ENCODE measurements around the gene TRMT44.
A peak's percentile ranks its signal among the peaks of the same experiment; 100 is the strongest.
"Not testable (repeated sequence)": the region's sequence is repeated elsewhere in the genome, so short reads cannot be mapped to it uniquely, and the experiment has no call there.

The TRMT44 gene

DNA sequence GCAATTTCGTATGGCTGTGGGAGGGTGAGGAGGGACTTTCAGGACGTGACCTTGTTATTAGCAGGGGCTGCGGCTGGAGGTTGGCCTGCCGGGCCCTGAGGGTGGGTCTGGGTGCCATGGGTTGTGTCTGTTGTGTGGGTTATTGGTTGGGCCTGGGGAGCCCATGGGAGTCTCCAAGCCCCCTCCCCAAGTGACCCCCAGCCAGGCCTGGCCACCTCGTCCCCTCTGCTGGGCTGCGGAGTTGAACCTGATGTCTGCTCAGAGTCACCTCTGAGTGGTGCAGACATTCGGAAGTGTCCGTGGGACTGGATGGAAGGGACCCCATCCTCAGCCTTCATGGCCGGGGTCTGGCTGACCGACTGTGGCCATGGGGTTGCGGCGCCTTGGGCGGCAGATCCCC lies 67.7 kb downstream of the TRMT44 start:
- Histone ChIP-seq H3K36me3 (ENCODE audit: control insufficient read depth, insufficient read depth, low read length, severe bottlenecking) (no peaks in the 10 kb centered on the region), H3K4me3 (ENCODE audit: low read length) (no peak overlapping the region), H3K9ac (ENCODE audit: low read length) (no peak overlapping the region), H3K4me1 (ENCODE audit: control insufficient read depth, insufficient read depth, low read length) (peaks cover 28% of the 10 kb centered on the region), H3K27me3 (replicated peaks; ENCODE audit: control insufficient read depth, insufficient read depth, low read length) (peaks cover 8% of the 10 kb centered on the region), H3K9me3 (ENCODE audit: control insufficient read depth, low read length) (peaks cover 2% of the 10 kb centered on the region)
- no peak for DNase-seq (ENCODE audit: low read depth)

DNA sequence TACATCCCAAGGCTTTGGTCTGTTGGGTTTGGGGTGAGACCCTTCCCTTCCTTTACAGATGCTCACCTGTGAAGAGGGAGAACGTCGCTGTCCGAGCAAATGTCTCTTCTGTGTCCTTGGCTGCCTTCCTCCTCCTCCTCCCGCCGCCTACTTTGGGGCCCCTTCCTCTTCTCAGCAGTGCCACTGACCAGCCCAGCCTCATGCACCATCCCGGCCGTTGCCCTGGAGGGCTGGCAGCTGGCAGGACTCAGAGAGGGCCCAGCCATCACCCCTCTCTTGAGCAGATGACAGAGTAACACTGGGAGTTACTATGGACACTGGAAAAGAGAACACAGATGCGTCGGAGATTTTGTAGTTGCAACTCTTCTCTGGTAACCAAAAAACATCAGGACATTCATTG lies 68.2 kb downstream of the TRMT44 start:
- Histone ChIP-seq H3K9ac (ENCODE audit: low read length) (no peak overlapping the region), H3K9me3 (ENCODE audit: control insufficient read depth, low read length) (peaks cover 7% of the 10 kb centered on the region), H3K27me3 (replicated peaks; ENCODE audit: control insufficient read depth, insufficient read depth, low read length) (peaks cover 8% of the 10 kb centered on the region), H3K4me1 (ENCODE audit: control insufficient read depth, insufficient read depth, low read length) (peaks cover 24% of the 10 kb centered on the region), H3K4me3 (ENCODE audit: low read length) (no peak overlapping the region), H3K36me3 (ENCODE audit: control insufficient read depth, insufficient read depth, low read length, severe bottlenecking) (no peaks in the 10 kb centered on the region)
- no peak for DNase-seq (ENCODE audit: low read depth)

DNA sequence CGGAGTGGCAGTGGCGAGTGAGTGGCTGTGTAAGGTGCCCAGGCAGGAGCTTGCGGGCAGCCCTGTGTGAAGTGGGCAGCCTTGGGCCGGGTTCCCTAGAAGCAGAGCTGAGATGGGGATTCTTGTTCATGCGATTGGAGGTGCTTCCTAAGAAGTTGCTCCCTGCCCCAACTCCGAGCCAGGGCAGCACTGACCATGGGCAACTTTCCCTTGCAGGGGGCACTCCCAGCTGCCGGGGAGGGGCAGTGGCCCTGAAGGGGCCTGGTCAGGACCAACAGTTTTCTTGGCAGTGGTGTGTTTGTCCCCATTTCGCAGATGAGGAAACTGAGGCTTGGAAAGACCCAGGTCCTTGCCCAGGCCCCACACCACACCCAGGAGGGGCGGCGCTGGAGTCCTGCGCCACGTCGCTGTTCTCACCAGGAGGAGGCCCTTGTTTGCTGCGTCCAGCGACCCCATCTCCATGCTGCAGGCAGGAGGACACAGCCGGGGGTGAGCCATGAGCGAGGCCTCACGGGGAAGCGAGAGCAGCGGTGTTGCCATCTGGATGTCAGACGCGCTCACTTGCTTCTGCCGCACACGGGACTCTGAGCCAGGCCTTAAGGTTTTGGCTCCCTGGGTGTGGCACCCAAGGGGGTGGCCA lies 68.9 kb downstream of the TRMT44 start:
- H3K4me3 ChIP-seq (ENCODE audit: low read length): no peak overlapping the region
- no peaks in the 10 kb centered on the region for H3K36me3 ChIP-seq (ENCODE audit: control insufficient read depth, insufficient read depth, low read length, severe bottlenecking)
- H3K9ac ChIP-seq (ENCODE audit: low read length): no peak overlapping the region
- peaks cover 8% of the 10 kb centered on the region for H3K27me3 ChIP-seq (replicated peaks; ENCODE audit: control insufficient read depth, insufficient read depth, low read length)
- peaks cover 24% of the 10 kb centered on the region for H3K4me1 ChIP-seq (ENCODE audit: control insufficient read depth, insufficient read depth, low read length)
- H3K9me3 ChIP-seq (ENCODE audit: control insufficient read depth, low read length): peaks cover 8% of the 10 kb centered on the region
- no peak for DNase-seq (ENCODE audit: low read depth)

DNA sequence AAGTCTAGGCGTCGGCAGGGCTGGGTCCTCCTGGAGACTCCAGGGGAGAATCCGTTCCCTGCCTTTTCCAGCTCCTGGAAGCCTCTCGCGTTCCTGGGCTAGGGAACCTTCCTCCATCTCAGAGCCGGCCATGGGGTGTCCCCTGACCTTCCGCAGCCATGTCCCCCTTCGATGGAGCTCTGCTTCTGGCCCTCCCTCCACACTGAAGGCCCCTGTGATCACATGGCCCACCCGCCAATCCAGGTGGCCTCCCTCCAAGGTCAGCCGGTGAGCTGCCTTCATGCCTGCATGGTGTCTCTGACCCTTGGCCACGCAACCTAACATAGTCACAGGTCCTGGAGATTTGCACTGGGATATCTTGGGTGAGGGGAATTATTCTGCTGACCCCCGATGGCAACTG lies 69.6 kb downstream of the TRMT44 start:
- Histone ChIP-seq H3K27me3 (replicated peaks; ENCODE audit: control insufficient read depth, insufficient read depth, low read length) (peaks cover 5% of the 10 kb centered on the region), H3K36me3 (ENCODE audit: control insufficient read depth, insufficient read depth, low read length, severe bottlenecking) (no peaks in the 10 kb centered on the region), H3K9me3 (ENCODE audit: control insufficient read depth, low read length) (peaks cover 8% of the 10 kb centered on the region), H3K9ac (ENCODE audit: low read length) (no peak overlapping the region), H3K4me3 (ENCODE audit: low read length) (no peak overlapping the region), H3K4me1 (ENCODE audit: control insufficient read depth, insufficient read depth, low read length) (peaks cover 24% of the 10 kb centered on the region)
- DNase-seq (ENCODE audit: low read depth): no peak

DNA sequence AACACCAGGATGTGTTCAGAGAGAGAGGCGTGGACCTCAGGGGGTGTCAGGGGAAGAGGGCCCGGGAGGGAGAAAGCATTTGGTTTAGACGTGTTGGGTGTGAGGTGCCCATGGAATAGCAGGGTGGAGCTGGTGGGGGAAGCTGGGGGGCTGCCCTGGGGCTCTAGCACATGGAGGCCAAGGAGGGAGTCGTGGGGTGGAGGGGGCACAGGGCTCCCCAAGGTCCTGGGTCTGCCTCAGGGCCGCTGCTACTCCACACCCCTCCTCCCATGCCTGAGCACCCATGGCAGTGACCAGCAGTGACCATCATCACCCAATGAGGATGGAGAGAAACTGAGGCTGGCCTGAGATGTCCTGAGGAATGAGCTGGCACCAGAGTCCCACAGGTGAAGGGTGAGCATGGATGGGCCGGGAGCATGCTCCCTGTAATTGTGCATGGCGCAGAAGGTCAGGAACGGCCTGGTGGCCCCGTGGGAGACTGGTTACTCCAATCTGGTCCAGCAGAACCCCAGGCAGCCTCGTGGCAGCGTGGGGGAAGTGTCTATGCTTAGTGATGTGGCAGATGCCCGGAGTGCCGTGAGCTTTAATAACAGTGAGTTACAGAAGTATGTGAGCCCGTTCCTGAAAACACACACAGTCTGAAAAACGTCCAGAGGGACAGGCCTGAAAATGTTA lies 70.2 kb downstream of the TRMT44 start:
- DNase-seq (ENCODE audit: low read depth): no peak
- no peaks in the 10 kb centered on the region for H3K36me3 ChIP-seq (ENCODE audit: control insufficient read depth, insufficient read depth, low read length, severe bottlenecking)
- no peak overlapping the region for H3K9ac ChIP-seq (ENCODE audit: low read length)
- peaks cover 20% of the 10 kb centered on the region for H3K4me1 ChIP-seq (ENCODE audit: control insufficient read depth, insufficient read depth, low read length)
- H3K4me3 ChIP-seq (ENCODE audit: low read length): no peak overlapping the region
- peaks cover 6% of the 10 kb centered on the region for H3K27me3 ChIP-seq (replicated peaks; ENCODE audit: control insufficient read depth, insufficient read depth, low read length)
- H3K9me3 ChIP-seq (ENCODE audit: control insufficient read depth, low read length): peaks cover 8% of the 10 kb centered on the region

DNA sequence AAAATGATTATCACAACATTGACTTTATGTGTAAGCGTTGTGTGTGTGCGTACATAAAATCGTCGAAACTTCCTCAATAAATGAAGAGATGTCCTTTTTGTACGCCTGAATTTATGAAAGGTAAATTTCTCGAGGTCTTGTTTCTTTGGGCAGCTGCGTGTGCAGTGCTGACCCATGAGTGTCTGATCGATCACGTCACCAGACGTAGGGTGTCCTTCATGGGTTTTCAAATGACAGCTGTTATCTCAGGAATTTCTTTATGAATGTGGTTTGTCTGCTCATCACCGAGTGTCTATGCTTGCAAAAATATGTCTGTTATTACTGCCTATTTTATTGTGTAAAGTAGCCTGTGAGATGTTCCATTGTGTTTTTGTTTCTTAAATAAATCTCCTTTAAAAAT lies 71.9 kb downstream of the TRMT44 start:
- H3K27me3 ChIP-seq (replicated peaks; ENCODE audit: control insufficient read depth, insufficient read depth, low read length): peaks cover 7% of the 10 kb centered on the region
- no peak overlapping the region for H3K9ac ChIP-seq (ENCODE audit: low read length)
- peaks cover 8% of the 10 kb centered on the region for H3K9me3 ChIP-seq (ENCODE audit: control insufficient read depth, low read length)
- no peaks in the 10 kb centered on the region for H3K36me3 ChIP-seq (ENCODE audit: control insufficient read depth, insufficient read depth, low read length, severe bottlenecking)
- peaks cover 3% of the 10 kb centered on the region for H3K4me1 ChIP-seq (ENCODE audit: control insufficient read depth, insufficient read depth, low read length)
- DNase-seq (ENCODE audit: low read depth): no peak
- H3K4me3 ChIP-seq (ENCODE audit: low read length): no peak overlapping the region

DNA sequence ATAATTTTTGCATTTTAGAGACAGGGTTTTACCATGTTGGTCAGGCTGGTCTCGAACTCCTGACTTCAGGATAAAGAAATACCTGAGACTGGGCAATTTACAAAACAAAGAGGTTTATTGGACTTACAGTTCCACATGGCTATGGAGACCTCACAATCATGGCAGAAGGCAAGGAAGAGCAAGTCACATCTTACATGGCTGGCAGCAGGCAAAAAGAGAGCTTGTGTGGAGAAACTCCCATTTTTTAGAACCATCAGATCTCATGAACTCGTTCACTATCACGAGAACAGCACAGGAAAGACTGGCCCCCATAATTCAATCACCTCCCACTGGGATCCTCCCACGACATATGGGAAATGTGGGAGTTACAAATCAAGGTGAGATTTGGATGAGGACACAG lies 72.5 kb downstream of the TRMT44 start:
- not testable (repeated sequence) for H3K4me1 ChIP-seq (ENCODE audit: control insufficient read depth, insufficient read depth, low read length); H3K27me3 ChIP-seq (replicated peaks; ENCODE audit: control insufficient read depth, insufficient read depth, low read length); DNase-seq (ENCODE audit: low read depth)

DNA sequence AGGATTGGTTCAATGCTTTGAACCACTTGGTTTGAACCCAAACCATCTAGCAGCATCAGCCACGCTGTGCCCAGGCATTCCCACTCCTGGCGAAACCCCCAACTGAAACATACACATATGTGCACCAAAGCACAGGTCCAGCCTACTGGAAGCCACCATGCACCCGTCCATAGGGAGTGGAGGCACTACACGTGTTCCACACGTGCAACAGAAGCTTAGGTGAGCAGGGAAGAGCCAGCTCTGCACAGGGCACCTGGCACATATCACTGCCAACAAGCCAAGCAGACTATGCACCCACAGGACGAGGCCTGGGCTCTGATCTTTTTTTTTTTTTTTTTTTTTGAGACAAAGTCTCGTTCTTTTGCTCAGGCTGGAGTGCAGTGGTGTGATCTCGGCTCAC lies 73.4 kb downstream of the TRMT44 start:
- Histone ChIP-seq H3K4me3 (ENCODE audit: low read length) (no peak overlapping the region), H3K27me3 (replicated peaks; ENCODE audit: control insufficient read depth, insufficient read depth, low read length) (peaks cover 7% of the 10 kb centered on the region), H3K4me1 (ENCODE audit: control insufficient read depth, insufficient read depth, low read length) (peaks cover 6% of the 10 kb centered on the region), H3K9ac (ENCODE audit: low read length) (no peak overlapping the region), H3K9me3 (ENCODE audit: control insufficient read depth, low read length) (peaks cover 8% of the 10 kb centered on the region), H3K36me3 (ENCODE audit: control insufficient read depth, insufficient read depth, low read length, severe bottlenecking) (no peaks in the 10 kb centered on the region)
- DNase-seq (ENCODE audit: low read depth): no peak

More for the DNA sequence above, 72.5 kb downstream of the TRMT44 start:
- not testable (repeated sequence) for H3K9me3 ChIP-seq (ENCODE audit: control insufficient read depth, low read length); H3K36me3 ChIP-seq (ENCODE audit: control insufficient read depth, insufficient read depth, low read length, severe bottlenecking); H3K9ac ChIP-seq (ENCODE audit: low read length); H3K4me3 ChIP-seq (ENCODE audit: low read length)

DNA sequence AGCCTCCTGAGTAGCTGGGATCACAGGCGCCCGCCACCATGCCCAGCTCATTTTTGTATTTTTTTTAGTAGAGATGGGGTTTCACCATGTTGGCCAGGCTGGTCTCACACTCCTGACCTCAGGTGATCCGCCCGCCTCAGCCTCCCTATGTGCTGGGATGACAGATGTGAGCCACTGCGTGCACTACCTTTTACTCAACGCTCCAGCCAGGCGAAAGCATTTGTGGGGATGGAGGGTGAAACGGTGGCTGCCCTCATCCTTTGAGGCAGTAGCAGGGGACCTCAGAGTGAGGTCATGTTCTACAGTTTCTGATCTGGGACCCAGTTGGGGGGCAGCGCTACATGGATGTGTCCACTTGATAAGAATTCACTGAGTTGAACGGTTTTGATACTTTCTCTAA lies 73.8 kb downstream of the TRMT44 start:
- no peaks in the 10 kb centered on the region for H3K36me3 ChIP-seq (ENCODE audit: control insufficient read depth, insufficient read depth, low read length, severe bottlenecking)
- H3K9ac ChIP-seq (ENCODE audit: low read length): no peak overlapping the region
- H3K4me3 ChIP-seq (ENCODE audit: low read length): no peak overlapping the region
- DNase-seq (ENCODE audit: low read depth): no peak
- H3K9me3 ChIP-seq (ENCODE audit: control insufficient read depth, low read length): peaks cover 8% of the 10 kb centered on the region
- peaks cover 6% of the 10 kb centered on the region for H3K4me1 ChIP-seq (ENCODE audit: control insufficient read depth, insufficient read depth, low read length)
- peaks cover 7% of the 10 kb centered on the region for H3K27me3 ChIP-seq (replicated peaks; ENCODE audit: control insufficient read depth, insufficient read depth, low read length)

DNA sequence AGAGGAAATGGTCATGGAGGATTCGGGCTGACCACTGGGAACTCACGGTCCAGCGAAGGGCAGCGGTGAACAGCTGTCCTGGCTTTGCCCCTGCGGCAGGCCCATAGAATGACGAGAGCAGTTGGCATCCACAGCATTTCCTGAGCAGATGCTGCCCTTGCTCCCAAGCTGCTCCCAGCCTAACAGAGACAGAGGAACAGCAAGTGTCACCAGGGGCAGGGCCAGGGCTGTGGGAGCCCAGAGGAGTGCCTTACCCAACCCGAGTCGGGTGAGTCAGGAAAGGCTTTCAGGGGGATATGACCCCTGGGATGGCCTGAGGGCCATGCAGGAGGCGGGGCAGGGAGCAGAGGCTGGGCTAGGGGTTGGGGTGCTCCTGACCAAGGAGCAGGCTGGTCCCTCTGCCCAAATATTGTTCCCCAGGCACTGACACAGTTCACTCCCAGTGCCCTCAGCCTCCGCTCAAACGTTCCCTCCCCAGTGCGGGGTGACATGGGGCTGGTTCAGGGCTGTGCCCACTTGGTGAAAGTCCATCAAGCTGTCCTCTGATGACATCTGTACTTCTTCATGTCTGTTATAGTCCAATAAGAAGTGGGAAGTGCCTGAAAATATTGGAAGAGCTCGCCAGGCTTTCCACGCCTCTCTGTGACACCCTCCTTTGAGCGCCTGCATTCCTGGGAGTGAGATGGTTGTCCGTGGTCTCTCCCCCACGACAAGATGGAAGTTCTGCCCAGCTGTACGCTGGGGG lies 74.9 kb downstream of the TRMT44 start:
- DNase-seq (ENCODE audit: low read depth): peak; percentile 79
- H3K27me3 ChIP-seq (replicated peaks; ENCODE audit: control insufficient read depth, insufficient read depth, low read length): peaks cover 4% of the 10 kb centered on the region
- no peak overlapping the region for H3K4me3 ChIP-seq (ENCODE audit: low read length)
- no peaks in the 10 kb centered on the region for H3K36me3 ChIP-seq (ENCODE audit: control insufficient read depth, insufficient read depth, low read length, severe bottlenecking)
- H3K4me1 ChIP-seq (ENCODE audit: control insufficient read depth, insufficient read depth, low read length): peaks cover 6% of the 10 kb centered on the region
- peaks cover 12% of the 10 kb centered on the region for H3K9me3 ChIP-seq (ENCODE audit: control insufficient read depth, low read length)
- no peak overlapping the region for H3K9ac ChIP-seq (ENCODE audit: low read length)

DNA sequence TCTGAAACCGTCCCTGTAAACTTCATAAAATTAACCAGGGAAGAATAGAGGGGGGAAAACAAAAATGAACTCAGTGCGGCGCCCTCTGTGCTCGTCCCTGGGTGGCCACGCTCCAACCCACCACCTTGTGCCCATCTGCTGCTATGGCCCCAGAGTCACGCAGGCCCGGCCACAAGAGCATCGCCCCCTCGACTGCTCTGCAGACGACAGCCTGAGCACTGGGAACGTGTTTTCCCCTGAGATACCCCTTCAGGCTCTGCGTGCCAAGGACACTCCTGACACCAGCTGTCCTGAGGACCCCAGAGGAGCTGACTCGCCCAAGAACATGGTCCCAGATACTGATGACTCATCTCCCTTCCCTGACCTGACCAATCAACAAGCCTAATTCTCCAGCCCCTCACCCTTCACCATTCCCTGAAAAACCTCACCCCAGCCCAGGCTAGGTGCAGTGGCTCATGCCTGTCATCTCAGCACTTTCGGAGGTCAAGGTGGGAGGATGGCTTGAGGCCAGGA lies 75.5 kb downstream of the TRMT44 start:
- H3K27me3 ChIP-seq (replicated peaks; ENCODE audit: control insufficient read depth, insufficient read depth, low read length): peaks cover 4% of the 10 kb centered on the region
- peaks cover 6% of the 10 kb centered on the region for H3K4me1 ChIP-seq (ENCODE audit: control insufficient read depth, insufficient read depth, low read length)
- no peaks in the 10 kb centered on the region for H3K36me3 ChIP-seq (ENCODE audit: control insufficient read depth, insufficient read depth, low read length, severe bottlenecking)
- no peak for DNase-seq (ENCODE audit: low read depth)
- peaks cover 18% of the 10 kb centered on the region for H3K9me3 ChIP-seq (ENCODE audit: control insufficient read depth, low read length)
- H3K9ac ChIP-seq (ENCODE audit: low read length): no peak overlapping the region
- H3K4me3 ChIP-seq (ENCODE audit: low read length): no peak overlapping the region
